Measurements from ENCODE around the gene CAPZA1.

Gene CAPZA1

DNA sequence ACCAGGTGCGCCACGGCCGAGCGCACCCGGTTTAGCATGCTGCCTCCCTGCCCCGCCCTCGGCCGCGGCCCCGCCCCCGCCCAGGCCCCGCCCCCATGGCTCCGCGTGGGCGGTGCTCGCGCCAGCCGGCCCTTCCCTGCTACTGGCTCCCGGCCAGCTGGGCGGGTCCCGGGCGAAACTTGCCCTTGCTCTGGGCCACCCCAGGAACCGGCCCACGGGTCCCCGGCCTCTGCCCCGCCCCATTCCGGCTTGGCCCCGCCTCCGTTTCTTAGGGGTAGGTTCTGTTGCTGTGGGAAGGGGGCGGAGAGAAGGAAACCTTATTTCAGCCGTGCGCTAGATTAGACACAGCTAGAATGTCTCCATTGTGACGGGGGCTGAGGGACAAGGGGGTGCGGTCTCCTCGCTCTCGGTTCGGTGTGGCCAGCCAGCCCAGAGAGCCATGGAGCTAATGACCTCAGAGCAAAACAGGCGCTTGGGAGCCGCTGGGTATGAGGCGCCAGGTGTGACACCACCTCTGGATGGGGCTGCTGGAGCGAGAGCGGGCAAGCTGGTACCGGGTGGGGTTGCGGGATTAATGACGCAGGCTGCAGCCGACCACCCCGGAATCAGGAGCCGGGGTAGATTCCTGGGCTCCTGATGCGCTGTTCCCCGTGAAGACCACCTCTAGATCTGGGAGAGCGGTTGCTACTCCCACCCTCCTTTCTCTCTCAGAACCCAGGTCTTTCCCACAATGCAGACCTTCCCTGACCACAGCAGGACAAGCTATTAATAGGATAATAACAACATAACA, 95.8 kb downstream of the CAPZA1 start, which contains the start of gene PPM1J:
Gene PPM1J, minus strand, starts transcription at position 69 of the 790 bp plus-strand sequence. Its CDS starts 31 bp downstream, at position 38.
- peak; percentile 94 to 98 for DNase-seq (ENCODE audit: low read depth in 2 of 2)

DNA sequence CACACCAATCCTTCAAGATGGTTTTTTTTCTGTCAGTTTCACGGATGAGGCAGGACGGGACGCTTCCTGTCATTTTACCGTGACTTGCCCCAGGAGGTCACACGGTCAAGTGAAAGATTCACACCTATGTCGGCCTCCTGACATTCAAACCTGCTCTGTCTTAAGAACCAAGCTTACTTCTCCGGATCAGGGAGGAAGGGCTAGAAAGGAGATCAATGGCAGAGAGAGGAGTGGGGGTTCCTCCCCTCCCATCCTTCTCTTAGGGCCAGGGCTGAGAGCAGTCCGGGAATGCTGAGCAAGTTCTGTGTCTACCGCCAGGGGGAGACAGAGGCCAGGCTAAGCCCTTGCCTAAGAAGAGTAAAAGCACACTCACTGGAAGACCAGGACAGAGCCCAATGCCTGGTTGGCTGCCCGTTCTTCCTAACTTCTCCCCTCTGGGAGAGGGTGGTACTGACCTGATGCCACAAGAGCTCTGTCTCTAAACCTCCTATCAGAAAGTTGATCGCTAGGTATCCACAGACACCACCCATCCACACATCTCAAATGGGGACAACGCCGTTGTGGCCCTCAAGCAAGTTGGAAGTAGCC, 96.6 kb downstream of the CAPZA1 start:
- peak; percentile 64 to 71 for DNase-seq (ENCODE audit: low read depth in 2 of 2)

DNA sequence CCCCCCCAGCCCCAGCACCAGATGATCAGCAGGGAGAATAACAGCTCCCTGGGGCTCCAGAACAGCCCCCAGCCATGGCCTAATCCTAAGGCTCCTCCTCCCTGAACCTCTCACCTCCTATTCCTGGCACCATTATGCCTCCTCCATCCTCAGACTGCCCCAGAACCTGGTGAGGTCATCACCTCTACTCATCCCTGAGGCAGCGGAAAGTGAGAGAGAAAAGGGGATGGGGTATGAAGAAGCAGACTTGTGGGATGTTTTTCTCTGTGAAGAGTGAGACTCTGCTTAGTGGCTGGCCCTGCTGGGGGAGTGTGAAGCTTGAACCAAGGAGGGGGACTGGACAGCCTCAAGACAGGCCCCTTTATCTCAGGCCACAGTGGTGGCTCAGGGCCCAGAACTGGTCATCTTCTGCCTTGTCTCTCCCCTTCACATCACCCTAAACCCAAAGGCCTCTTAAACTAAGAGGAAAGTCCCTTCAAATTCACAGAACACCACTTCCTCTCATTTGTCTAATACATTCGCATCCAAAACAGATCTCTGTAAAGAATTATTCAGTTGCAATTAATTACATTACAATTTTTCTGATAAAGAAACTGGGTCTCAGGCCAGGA, 97.7 kb downstream of the CAPZA1 start:
- no peak for DNase-seq (ENCODE audit: low read depth in 2 of 2)

DNA sequence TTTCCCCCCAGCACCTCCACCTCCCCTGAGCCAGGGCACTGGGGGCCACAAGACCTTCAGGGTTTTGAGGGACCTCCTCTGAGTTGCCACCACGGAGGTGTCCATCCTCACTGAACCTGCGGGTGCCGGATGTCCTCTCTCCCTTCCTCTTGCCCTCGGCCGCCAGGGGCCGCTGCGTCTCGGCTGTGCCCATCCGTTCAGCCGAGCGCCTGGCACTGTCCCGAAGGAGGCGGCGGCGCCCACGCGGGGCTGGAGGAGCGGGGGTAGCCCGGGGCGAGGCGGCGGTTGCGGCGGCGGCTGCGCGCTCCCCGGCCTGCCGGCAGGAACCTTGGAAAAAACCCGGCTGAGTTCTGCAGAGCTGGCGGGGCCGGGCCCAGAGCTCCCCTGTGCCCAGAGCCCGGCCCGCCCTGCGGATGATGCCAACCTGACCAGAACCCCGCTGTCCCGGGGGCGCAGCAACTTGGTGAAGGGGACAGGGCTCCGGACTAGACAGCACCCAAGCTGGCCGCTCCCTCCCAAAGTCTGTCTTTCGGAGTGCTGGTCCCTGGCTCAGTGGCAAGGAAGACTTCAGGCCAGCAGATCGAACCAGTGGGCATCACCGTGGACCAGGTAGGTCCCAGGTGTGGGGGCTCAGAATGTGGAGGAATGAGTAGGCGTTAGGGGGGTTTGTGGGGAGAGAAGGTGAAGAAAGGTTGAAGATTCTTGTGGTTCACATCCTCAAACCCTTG, 99.2 kb downstream of the CAPZA1 start:
- peak; percentile 67 to 68 for DNase-seq (ENCODE audit: low read depth in 2 of 2)

DNA sequence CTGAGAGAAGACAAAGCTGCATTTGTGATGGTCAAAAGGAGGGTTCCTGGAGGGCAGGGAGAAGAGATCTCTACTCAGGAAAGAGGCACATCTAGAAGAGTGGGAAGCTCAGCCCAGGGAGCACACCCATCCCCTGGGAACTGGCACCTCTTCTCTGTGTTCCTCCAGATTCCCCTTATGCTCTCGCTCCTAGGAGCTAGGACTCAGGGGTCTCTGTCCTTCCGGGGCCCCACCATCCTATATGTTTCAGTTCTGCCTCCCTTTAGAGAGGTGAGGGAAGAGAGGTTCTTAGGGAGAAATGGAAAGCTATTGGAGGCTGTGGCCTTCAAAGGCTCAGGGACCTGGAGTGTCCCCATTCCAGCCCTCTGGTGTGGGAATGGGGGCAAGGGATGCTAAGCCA, 100.1 kb downstream of the CAPZA1 start:
- no peak for DNase-seq (ENCODE audit: low read depth in 2 of 2)

DNA sequence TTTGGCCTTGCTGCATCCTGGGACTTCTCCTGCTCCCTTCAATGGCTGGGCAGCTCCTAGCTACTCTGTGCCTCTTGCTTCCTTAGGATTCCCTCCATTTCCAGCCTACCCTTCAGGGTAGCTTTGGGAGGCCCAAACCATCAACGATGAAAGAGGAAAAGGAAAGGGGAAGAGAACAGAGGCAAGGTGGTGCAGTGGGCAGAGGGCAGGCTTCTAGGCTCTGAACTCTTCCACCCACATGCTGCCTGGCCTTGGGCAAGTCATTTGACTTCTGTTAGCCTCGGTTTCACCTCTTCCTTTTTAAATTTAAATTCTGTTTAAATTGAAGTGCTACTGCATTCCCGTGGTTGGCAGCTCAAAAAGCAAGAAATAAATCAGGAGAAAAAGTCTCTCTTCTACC, 101.2 kb downstream of the CAPZA1 start:
- no peak for DNase-seq (ENCODE audit: low read depth in 2 of 2)
